Stimulated activated CD8-positive, alpha-beta memory T cell treated with anti-CD3 and anti-CD28 coated beads, Interleukin-4, amount 100 ng/mL, for 4 hours (primary cell): ENCODE results near the gene MAU2.
"Not testable (repeated sequence)": the region's sequence is repeated elsewhere in the genome, so short reads cannot be mapped to it uniquely, and the experiment has no call there.

Experiments used
- DNase-seq, 2 donors: peaks; one replicate each; pipeline ENCODE4 v3.0.0-alpha.2; 2020; ENCODE audit warnings: low read depth in 2 of 2, low spot score in 1 of 2

MAU2 gene

GRCh38 chr19:19345970-19346369, 25.3 kb downstream of the MAU2 start:
- DNase-seq: no peak

GRCh38 chr19:19347401-19348110, 26.9 kb downstream of the MAU2 start:
- DNase-seq: no peak

GRCh38 chr19:19348266-19348665, 27.6 kb downstream of the MAU2 start:
- DNase-seq: no peak

GRCh38 chr19:19349365-19349764, 28.7 kb downstream of the MAU2 start:
- no peak for DNase-seq

- not testable (repeated sequence) for DNase-seq
Measured at GRCh38 chr19:19350756-19351155, 30.1 kb downstream of the MAU2 start.

- no peak for DNase-seq
Measured at GRCh38 chr19:19352823-19353222, 32.2 kb downstream of the MAU2 start.

- DNase-seq: no peak
Measured at GRCh38 chr19:19354007-19354406, 33.4 kb downstream of the MAU2 start.

- no peak for DNase-seq
Measured at GRCh38 chr19:19354932-19355331, 34.3 kb downstream of the MAU2 start.

- DNase-seq: no peak
Measured at GRCh38 chr19:19355606-19356139, 35.0 kb downstream of the MAU2 start.

GRCh38 chr19:19356500-19356899, 35.9 kb downstream of the MAU2 start:
- no peak for DNase-seq

GRCh38 chr19:19356901-19357566, 36.4 kb downstream of the MAU2 start:
- DNase-seq: no peak

- peak; percentile 30 to 31 for DNase-seq
Measured at GRCh38 chr19:19361075-19361594, 40.5 kb downstream of the MAU2 start.

- DNase-seq: no peak
Measured at GRCh38 chr19:19362075-19362474, 41.4 kb downstream of the MAU2 start.

- DNase-seq: peak; percentile 20 to 40
Measured at GRCh38 chr19:19366434-19367396, 46.1 kb downstream of the MAU2 start.

- no peak for DNase-seq
Measured at GRCh38 chr19:19368087-19368486, 47.5 kb downstream of the MAU2 start.

GRCh38 chr19:19371059-19371458, 50.4 kb downstream of the MAU2 start:
- DNase-seq: no peak

GRCh38 chr19:19372656-19373416, 52.2 kb downstream of the MAU2 start:
- DNase-seq: no peak

- no peak for DNase-seq
Measured at GRCh38 chr19:19379527-19379926, 58.9 kb downstream of the MAU2 start.

- DNase-seq: not testable (repeated sequence)
Measured at GRCh38 chr19:19380316-19380715, 59.7 kb downstream of the MAU2 start.
